SHP77 (cell line): ENCODE measurements around the gene SOX8.
"Not testable (repeated sequence)": the region's sequence is repeated elsewhere in the genome, so short reads cannot be mapped to it uniquely, and the experiment has no call there.

ENCODE experiments used
- DNase-seq, 2 experiments: peaks; one replicate each; lab custom pipeline; 2025; lab: John Stamatoyannopoulos, UW

Gene SOX8

DNA sequence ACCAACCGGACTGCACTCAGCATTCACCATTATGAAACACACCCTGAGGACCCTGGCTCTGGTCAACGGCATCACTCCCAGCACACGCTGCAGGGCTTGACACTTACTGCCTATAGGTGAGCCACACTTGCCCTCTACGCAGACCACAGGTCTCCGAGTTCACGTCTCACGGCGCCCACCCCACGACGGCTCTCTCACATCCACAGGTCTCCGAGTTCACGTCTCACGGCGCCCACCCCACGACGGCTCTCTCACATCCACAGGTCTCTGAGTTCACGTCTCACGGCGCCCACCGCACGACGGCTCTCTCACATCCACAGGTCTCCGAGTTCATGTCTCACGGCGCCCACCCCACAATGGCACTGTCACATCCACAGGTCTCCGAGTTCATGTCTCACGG, 25.8 kb upstream of the SOX8 start:
- not testable (repeated sequence) for DNase-seq

DNA sequence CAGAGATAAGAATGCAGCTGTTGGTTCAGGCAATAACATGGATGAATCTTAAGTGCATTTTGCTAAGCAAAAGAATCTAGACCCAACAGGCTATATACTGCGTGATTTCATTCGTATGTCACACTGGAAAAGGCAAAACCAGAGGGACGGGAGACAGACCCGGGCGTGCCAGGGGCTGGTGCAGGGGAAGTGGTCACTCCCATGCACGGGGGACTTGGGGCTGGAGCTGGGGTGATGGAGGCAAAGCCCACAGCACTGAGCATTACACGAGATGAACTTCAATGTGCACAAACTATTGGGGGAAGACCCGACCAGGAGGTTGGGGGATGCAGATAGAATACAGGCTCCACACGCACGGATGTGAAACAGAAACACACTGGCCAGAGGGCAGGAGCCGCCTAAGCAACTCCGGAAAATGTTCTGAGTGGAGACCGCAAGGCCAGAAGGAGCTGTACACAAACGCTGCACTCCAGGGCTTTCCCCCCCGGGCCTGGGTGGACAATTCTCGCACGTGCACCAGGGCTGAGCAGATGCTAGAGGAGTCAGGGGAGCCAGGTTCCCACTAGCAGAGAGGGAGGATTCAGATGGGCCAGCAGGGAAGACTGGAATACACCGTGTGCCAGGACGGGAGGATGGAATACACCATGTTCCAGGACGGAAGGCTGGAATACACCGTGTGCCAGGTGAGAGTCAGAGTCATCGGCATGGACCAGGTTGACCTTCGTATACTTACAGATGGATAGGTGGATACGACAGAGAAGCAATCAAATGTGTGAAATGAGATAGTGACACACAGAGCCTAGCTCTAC, 22.1 kb upstream of the SOX8 start:
- no peak for DNase-seq

DNA sequence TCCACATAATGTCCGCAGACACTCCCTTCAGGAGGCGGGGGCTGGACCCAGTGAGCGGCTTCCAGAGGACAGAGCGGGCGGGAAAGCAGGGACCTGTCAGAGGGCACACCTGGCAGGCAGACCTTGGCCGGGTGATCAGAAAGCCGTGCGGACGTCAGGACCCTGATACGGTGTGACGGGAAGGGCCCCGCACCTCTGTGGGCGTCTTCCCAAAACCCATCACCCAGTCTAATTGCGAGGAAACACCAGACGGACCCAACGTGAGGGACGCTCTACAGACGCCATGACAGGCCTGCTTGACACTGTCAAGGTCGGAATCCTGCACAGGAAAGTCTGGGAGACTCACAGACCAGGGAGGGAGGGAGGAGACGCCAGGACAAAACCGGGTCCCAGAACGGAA, 19.2 kb upstream of the SOX8 start:
- no peak for DNase-seq

DNA sequence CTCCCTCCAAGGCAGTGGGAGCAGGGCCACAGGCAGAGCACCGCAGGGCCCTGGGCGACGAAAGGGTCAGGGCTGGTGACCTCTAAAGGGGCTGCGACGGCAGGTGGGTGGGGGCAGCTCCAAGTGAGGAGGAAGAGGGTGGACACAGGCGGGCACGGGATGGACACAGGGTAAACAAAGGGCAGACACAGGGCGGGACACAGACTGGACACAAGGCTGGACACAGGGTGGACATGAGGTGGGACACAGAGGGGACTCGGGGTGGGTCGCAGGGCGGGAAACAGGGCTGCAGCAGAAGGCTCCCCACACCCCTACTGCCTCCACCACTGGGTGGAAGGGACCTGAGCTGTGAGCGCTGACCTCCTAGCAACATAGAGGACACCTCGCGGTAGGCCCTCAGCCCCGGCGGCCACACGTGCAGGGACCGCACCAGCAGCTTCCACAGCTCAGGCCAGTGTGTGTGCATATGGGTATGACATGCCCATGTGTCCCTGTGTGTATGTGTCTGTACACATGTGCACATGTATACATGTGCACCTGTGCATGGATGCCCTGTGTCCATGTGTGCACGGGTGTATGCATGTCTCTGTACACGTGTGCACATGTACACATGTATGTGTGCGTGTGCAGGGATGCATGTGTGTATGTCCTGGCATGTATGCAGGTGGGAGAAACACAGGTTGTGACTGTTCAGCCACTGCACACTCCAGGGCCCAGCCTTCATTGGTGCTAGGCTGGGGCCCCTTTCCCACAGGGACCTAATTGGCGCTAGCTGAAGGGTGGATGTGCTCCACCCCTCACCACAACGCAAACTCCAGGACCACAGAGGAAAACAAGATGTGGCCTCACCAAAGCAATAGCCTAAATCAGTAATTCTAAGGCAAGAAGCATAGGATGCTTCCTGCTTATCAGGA, 18.4 kb upstream of the SOX8 start:
- no peak for DNase-seq

DNA sequence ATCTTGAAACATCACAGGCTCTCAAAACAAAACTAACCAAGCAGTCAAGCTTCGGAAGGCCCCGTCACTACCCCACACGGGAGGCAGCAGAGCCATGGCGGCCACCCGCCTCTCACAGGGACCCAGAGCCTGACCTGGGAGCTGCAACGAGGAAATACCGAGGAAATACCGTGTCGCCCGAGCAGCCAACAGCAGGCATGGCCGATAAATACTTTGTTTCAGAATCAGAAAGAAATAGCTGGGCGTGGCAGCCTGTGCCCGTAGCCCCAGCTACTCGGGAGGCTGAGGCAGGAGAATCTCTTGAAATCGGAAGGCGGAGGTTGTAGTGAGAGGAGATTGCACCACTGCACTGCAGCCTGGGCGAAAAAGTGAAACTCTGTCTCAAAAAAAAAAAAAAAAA, 17.7 kb upstream of the SOX8 start:
- no peak for DNase-seq

DNA sequence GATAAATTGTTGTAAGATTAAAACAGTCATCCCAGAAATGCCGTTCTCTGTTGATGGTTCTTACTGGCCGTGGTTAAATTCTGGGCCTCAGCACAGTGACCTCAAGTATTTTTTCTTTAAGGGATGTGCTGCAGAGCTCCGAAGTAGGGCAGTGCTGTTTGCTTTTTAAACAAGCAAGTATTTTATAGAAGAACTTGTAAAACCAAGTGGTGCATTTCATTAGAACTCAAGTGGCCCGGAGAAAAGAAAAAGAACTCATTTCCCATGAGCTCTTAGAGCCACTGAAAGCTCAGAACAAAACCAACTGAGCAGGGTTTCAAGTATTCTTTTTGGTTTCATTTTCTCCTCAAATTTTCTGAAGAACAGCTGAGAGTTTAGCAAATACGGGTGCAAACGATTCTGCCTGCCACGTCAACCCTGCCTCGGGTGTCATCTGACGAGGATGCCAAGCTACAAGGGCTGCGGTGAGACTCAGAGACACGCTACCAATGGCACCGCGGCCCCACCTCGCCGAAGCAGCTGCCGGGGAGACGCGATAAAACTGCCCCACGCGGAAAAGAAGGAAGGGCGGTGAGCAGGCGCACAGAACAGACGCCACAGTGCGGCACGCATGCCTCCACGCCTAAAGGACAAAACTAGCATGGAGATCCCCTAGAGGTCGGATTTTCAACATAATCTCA, 17.1 kb upstream of the SOX8 start:
- no peak for DNase-seq

DNA sequence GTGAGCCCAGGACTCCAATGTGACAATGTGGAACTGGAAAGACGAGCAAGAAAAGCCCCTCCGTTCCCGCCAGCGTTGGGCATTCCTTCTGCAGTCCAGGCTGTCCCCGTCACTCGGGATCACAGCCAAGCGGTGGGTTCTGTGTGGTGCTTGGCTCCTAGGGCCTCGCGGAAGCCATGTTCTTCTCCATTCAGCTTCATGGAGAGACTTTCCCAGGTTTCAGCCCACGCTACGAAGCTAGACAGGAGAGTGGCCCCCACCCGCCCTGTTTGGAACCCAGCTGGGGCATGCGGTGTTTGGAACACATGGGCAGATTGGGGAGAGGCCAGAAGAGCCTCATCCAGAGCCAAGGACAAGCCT, 16.6 kb upstream of the SOX8 start:
- no peak for DNase-seq

DNA sequence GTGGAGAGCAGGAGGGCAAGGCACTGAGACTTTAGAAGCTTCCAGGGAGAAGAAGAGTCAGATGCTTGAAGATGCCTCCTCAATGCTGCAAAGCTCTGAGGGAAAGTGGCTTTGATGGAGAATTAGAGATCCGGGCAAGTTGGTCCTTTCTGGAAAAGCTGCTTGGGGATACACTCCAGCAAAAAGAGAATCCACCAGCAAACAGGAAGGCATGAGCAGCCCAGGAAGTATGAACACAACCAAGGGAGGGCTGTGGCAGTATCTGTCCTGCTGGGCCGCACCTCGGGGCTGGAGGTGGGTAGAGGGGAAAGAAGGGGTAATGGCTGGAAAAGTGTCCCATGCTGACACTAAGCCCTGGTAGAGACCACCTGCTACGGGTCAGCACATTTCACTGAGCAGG, 16.1 kb upstream of the SOX8 start:
- no peak for DNase-seq

DNA sequence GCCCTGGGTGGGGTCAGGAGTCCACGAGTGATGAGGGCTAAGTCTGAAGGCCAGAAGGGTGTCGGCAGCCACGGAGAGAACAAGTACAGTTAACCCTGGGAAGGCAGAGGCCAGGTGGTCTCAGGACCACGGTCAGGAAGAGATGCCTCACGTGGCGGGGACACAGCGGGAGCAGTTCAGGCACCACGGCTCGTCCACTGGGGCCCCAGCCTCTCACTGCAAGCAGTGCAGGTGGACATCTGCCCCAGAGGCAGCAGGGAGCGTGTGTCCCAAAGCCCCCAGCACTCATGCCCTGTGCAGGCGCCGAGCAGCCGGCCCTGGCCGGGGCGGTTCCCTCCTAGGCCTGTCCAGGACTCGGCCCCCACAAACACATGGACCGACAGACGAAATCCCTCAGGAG, 15.5 kb upstream of the SOX8 start:
- DNase-seq = no peak

DNA sequence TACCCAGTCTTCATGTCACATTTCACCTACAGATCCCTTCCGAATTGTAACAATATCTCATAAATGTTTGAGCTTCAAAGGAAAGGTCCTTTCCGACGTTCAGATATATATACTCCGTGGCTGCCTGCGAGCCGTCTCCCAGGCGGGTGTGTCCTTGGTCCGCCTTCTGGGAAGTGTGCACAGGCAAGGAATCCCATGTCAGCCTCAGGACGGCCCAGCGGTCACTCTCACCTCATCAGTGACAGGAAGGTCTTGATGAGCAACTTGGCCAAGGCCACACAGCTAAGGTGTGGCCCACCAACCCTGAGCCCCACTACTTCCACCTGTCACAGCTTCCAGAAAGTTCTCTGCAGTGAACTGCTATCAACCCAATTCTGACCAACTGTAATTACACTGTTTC, 15.1 kb upstream of the SOX8 start:
- DNase-seq = no peak

DNA sequence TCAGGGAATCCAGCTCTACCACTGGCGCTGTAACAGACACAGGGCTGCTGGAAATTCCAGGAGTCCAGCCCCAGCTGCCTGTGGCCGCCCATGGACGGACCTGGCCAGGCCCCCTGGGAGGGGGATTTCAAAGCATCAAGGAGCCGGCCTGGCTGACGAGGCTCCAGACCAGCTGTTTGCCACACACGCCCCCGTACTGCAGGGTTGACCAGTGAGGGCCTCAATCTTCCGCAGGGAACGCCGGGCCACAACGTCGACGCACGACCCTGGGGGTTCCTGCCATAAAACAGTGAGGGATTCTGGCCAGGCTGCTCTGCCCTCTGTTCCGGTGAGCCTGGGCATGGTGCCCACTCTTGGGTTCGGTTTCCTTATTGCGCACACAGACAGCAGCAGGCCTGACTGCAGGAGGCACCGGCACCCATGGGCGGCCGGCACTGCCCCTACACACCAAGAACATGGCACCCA, 14.5 kb upstream of the SOX8 start:
- DNase-seq = no peak

DNA sequence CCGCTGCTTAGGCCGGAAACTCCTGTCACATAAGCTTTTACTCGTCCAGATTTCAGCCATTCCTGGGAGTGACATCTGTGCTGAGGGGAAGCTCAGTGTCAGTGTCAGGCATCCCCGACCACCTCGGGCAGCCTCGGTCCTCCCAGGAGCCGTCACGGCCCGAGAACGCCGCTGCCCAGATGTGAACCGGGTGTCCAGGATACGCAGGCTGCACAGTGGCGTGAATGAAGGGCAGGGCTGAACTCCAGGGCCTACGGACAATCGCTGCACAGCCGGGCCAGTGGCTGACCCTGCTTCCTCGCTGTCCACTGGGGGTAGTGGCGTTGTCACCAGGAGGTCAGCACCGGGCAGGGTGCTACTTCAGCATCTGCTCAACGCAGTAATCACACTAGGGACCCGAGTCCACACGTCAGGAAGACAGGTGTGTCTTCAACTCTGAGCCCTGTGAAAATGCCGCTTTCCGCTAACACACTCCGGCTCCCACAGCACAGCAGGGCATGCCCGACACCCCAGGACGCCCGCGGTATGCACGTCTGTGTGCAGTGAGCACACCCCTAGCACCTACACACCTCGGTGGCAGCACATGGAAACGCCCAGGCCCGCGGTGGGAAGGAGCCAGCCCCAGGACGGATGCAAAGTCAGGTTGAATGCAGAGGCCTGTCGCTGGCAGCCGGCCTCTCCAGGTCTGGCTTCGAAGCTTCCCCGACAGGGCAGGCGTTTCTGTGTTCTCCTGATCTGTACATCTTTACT, 13.8 kb upstream of the SOX8 start:
- DNase-seq = no peak

DNA sequence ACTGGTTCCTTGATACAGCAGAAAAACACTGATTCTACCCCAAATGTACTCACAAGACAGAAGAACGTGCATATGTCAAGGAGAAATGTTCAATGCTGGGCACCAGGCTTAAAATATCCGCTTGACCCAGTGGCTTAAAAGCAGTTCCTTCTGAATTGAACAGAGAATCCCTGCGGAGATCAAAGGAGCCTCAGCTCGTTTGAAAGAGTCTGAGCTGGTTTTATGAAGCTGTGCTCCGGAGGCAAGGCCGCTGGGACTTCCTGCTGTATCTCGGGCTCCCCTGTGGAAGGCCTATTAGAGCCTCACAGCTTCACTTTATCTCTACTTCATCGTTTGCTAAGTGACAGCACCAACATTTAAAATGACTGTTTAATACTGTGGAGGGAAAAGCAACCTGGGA, 12.9 kb upstream of the SOX8 start:
- DNase-seq = no peak

DNA sequence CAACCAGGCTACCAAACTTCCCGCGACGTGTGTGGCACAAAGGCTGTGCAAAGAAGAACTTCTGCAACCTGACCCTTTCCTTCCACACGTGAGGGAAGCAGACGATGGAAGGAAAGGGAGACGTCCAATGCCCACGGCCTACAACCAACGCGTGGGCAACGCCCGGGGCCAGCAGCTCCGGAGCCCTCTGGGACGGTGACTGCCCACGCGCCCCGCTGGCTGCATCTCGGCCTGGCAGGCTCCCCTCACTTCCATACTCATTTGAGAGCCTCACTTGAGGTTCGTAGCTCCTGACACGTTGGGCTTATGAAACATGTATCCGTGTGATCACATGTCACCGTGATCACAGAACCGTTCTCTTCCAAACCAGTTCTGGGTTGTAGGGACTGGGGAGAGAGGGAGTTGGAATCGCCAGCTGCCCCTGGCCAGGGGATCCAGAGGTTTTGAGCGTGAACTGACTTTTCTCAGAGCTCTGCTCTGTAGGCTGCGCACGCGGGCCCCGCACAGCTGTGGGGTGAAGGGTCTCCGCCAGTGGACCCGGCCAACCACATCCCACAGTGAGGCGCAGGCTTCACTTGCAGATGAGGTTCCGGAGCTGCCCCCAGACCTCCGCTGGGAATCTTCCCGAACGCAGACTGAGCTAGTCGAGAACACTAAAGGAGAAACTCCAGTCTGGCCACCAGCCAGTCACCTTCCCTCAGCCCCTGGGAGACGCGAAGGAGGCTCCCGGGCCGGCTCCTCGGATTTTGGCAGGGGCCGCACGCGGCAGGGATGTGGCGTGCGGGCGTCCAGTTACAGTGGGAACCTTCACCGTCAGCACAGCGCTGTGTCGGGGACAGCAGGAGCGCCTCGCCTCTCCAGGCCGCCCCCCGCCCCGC, 11.8 kb upstream of the SOX8 start:
- no peak for DNase-seq

DNA sequence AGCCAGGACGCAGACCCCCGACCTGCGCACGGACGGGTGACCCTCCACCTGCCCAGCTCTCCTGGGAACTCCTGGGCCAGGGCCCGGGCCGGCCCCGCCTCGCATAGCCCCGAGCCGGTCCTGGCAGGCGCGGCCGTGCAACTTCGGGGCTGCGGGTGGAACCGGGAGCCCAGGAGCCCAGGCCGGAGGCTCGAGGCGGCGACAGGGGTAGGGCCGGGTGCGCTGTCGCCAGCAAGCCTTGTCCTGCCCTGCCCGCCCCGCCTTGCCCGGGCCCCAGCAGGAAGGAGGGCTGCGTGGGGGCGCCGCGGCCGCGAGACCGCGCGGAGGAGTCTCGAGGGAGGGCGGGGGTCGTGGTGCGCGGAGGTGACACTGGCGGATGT, 11.2 kb upstream of the SOX8 start:
- no peak for DNase-seq

DNA sequence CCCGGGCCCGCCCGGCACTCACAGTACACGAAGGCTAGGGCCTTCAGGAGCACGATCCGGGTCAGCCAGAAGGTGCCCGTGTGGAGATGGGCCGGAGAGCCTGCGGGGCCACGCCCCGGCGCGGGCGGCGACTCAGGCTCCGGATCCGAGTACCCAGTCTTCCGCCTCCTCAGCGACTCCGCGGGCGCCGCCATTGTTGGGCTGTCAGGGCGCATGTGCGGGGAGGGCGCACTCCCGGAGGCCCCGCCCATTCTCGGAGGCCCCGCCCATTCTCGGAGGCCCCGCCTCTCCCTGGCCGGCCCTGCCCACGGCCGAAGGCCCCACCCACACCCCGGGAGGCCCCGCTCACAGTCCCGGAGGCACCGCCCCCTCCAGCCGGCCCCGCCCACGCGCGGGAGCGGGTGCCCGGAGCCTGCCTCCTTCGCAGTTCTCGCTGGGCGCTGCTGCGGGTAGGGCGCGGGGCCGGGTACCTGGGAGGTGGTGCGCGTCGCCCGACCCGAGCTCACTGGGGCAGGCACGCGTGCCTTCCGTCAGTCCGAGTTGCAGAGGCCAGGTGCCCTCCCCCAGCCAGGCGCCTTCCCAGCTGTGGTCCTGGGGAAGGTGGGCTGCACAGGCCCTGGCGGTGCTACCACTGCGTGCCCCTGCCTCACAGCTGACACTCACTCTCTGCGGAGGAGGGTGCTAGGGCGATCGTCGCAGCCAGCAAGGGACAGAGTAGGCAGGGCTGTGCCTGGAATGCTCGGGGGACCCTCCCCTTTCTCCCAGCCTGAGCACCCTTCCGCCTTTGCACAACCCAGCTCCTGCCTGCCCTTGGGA, 10.6 kb upstream of the SOX8 start, which contains the start of gene LMF1:
LMF1 (minus strand) TSS at position 219 of the 816 bp plus-strand sequence; CDS start at position 215, 4 bp downstream.
- peak; percentile 70 to 93 for DNase-seq

DNA sequence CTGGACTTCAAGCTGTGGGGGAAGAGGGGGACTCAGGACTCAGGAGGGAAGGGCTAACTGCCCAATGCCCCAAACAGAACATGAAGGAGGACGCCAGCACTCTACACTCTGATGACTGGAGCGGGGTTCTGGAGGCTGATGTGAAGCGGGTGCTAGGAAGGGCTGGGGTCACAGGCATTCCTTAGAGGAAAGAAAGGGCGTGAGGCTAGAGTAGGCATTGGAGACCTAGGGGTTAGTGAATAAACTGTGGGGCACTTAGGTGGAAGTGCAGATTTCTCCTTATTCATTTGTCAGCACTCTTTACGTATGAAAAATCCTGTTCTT, 10.0 kb upstream of the SOX8 start:
- DNase-seq = no peak

DNA sequence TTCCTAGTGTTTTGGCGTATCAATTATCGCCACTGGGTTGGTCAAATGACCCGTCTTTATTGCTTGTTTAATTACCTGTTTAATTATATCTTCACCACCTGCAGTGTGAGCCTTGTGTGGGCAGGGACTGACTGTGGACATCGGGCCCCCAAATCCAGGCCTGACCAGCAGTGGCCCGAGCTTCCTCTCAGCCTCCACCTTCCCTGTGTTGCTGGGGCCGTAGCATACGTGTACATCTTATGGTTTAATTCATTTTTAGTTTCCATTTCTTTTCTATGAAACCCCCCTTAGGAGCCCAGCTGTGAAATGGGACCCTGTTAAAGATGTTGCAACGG, 9.6 kb upstream of the SOX8 start:
- DNase-seq = no peak

DNA sequence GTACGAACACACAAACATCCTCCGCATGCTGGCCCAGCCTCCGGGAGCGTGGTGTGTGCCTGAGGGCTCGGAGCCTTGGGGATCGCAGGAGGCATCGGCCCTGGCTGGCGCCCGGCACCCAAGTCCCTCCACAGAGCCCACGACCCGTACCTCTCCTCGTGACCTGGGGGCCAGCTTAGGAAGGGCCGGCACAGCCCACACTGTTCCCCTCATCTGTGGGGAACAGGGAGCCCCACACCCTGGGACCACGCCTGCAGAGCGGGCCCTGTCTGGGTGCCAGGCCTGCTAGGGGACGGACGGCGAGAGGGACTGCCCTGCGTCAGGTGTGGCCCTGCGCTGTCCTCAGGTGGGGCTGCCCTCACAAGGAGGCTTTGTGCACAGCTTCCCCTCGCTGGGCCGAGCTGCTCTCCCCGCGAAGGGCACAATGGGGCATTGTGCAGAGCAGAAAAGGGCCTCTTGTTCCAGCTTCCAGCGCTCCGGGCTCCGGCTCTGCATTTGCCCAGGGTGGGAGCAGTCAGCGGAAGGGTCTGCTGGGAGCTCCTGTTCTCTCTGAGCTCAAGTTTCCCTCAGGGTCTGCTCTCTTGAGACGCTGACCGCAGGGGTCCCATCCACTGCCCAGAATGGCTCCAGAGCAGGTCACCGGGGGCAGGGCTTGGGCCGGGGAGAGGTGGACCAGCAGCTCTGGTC, 9.1 kb upstream of the SOX8 start:
- DNase-seq = no peak

DNA sequence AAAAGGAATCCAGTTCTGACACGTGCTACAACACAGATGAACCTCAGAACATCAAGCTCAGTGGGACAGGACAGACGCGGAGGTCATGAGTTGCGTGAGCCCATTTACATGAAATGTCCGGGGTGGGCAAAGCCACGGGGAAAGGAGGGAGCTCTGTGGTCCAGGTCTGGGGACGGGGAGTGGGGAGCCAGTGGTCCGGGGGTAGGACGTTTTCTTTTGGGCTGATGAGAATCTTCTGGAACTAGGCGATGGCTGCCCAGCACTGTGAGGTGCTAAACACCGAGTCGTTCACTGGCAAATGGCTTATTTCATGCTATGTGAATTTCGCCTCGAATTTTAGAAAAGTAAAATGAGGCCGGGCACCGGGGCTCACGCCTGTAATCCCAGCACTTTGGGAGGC, 8.2 kb upstream of the SOX8 start:
- DNase-seq = no peak
